Gastroesophageal sphincter (tissue), 4 donors: Measurements from ENCODE around the gene IMMP1L. TPM values are rescaled to one million over a fixed set of nuclear protein-coding genes. Genes with fewer than 3 reads are reported as not detected.

Experiments used
- ATAC-seq: fragments of 150-250 bp; one replicate; pipeline ENCODE4 v1.9.1; 2016; ENCODE audit warnings: mild to moderate bottlenecking, moderate library complexity
- H3K27ac ChIP-seq, 4 donors: fragments of 200-600 bp; sonication (generic) in 3 of 4; 1 replicate in 3 of 4; 2 replicates in 1 of 4; pipeline ENCODE4 v1.5.1; 2016 to 2019
- H3K27me3 ChIP-seq: fragments of 200-600 bp; sonication (generic); one replicate; pipeline ENCODE4 v1.5.1; 2019
- H3K36me3 ChIP-seq, 2 donors: fragments of 200-600 bp; sonication (generic); one replicate each; pipeline ENCODE4 v1.5.1; 2019; ENCODE audit warnings: control low read depth in 1 of 2
- H3K4me1 ChIP-seq, 3 donors: fragments of 200-600 bp; sonication (generic); 1 replicate in 2 of 3; 2 replicates in 1 of 3; pipeline ENCODE4 v1.5.1; 2016 to 2019; ENCODE audit warnings: control low read depth in 2 of 3
- H3K4me3 ChIP-seq, 2 donors: fragments of 200-600 bp; sonication (generic); one replicate each; pipeline ENCODE4 v1.5.1; 2019; ENCODE audit warnings: mild to moderate bottlenecking in 1 of 2, moderate library complexity in 1 of 2
- H3K9me3 ChIP-seq, 3 donors: fragments of 200-600 bp; sonication (generic); one replicate each; pipeline ENCODE4 v1.5.1; 2017 to 2019; ENCODE audit warnings: control low read depth in 2 of 3
- CTCF ChIP-seq, 4 experiments: fragments of 200-600 bp in 2 of 4; fragments of 450-650 bp in 2 of 4; sonication (generic) in 1 of 4; IDR thresholded peaks; one replicate each; pipeline ENCODE4 v1.5.1; 2017 to 2019; ENCODE audit warnings: antibody characterized with exemption in 4 of 4, mild to moderate bottlenecking in 2 of 4, moderate library complexity in 2 of 4
- EP300 ChIP-seq: sonication (generic); formaldehyde crosslinking; IDR thresholded peaks from one replicate; pipeline ENCODE4 v1.6.1; 2017; ENCODE audit warnings: antibody characterized with exemption, mild to moderate bottlenecking
- POLR2A ChIP-seq, 2 donors: fragments of 450-650 bp; IDR thresholded peaks; one replicate each; pipeline ENCODE4 v1.6.1; 2017; ENCODE audit warnings: antibody characterized with exemption in 2 of 2, mild to moderate bottlenecking in 2 of 2, moderate library complexity in 1 of 2
- POLR2AphosphoS5 ChIP-seq: sonication (generic); formaldehyde crosslinking; IDR thresholded peaks from one replicate; pipeline ENCODE4 v1.6.1; 2017; ENCODE audit warnings: antibody characterized with exemption
- WGBS, 2 donors: methylation state at CpG; one replicate each; pipeline ENCODE4 v1.1.5; 2018; ENCODE audit warnings: low coverage in 1 of 2; 5-methylcytosine and 5-hydroxymethylcytosine counted together
- total RNA-seq, 4 donors: library from RNA; depleted of rRNA; stranded (reverse); fragments of >200 nt; gene quantifications; one replicate each; pipeline ENCODE4 v1.1.0, GENCODE V29; 2016

IMMP1L gene
- total RNA-seq, 4 donors from 2014 or later = 3.9 to 38.6 (median 21.2) TPM

DNA sequence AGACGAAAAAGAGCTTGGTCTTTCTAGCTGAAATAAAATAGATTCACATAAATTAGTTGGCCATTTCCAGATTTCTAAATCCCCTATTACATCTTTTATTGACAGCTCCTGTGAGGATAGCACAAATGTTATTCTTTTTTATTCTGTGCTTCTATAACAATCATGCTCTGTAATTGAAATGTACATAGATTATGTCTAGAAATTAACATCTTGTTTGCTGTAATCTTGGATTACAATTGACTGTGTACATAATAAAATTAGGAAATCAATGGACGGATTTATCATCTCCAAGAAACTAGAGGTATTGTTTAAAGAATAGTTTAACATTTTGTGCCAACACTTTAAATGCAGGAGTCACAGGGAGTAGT, 31.2 kb downstream of the IMMP1L start:
- ATAC-seq = no peak
- Histone ChIP-seq H3K36me3 (no peaks in the 10 kb centered on the region), H3K27me3 (no peaks in the 10 kb centered on the region), H3K4me1 (no peaks in the 10 kb centered on the region), H3K27ac (no peak overlapping the region), H3K9me3 (no peaks in the 10 kb centered on the region), H3K4me3 (no peak overlapping the region)
- TF ChIP-seq POLR2AphosphoS5 = no peak
- 87 to 90% methylated on average over 2 of the region's 2 CpGs for WGBS, 2 donors

DNA sequence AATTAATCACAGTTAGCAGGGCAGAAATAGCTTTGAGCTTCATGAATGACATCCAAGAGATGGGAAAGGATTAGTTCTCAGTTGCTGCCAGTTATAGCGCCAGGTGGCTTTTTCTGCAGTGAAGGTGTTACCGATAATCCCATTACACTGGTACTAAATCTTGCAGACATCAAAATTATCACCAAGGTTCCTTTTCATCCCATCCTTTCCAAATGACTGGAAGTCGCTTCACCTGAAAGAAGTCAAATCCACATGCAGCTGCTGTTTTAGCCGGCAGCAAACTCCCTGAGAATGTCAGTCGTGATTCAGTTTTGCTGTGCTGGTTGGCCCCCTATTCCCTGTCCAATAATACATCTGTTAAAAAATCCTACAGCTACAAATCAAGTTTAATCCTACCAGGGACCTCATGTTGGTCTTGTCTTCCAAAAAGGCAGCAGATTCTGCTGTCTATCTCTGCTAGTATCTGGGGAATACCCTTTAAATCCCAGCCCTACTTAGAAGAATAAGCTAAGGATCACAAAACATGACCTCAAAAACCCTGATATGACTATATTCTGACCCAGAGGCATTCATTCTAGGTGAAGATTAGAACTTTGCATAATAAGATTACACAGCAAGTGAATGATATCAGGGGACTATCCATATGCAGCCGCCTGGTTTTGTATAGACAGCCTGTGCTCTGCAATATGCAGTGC, 31.7 kb downstream of the IMMP1L start:
- Histone ChIP-seq H3K9me3 (no peaks in the 10 kb centered on the region), H3K27me3 (no peaks in the 10 kb centered on the region), H3K4me3 (no peak overlapping the region), H3K27ac (no peak overlapping the region), H3K36me3 (no peaks in the 10 kb centered on the region), H3K4me1 (no peaks in the 10 kb centered on the region)
- TF ChIP-seq CTCF (IDR thresholded peaks at IDR 0.05) (no peak), POLR2AphosphoS5 (no peak), EP300 (no peak), POLR2A (IDR thresholded peaks at IDR 0.05) (no peak)
- no peak for ATAC-seq
- WGBS, 2 donors = 81 to 82% methylated on average over 4 to 6 of the region's 6 CpGs

DNA sequence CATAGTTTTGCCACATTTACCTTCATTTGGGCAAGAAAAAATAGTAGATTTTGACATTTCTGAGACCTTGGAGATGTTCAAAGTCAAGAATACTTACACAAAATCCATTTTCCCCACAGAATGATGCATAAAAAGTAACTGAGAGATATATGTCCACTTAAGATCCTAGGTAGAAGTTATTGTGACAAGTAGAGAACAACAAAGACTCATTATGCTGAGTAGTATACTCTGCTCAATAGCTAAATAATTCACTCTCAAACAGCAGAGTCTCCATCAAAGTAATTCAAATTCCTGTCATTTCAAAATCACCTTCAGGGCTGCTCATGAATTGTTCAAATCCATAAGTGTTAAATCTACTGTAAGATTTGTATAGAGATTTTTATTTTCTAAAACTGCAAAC, 35.3 kb downstream of the IMMP1L start:
- no peaks in the 10 kb centered on the region for H3K4me1 ChIP-seq
- H3K4me3 ChIP-seq = no peak overlapping the region
- no peaks in the 10 kb centered on the region for H3K27me3 ChIP-seq
- H3K9me3 ChIP-seq = no peaks in the 10 kb centered on the region
- H3K27ac ChIP-seq = no peak overlapping the region
- no peak for ATAC-seq
- TF ChIP-seq POLR2AphosphoS5 (no peak), EP300 (no peak), CTCF (IDR thresholded peaks at IDR 0.05) (no peak), POLR2A (IDR thresholded peaks at IDR 0.05) (no peak)
- H3K36me3 ChIP-seq = peaks cover 0 to 5% of the 10 kb centered on the region in 2 donors

DNA sequence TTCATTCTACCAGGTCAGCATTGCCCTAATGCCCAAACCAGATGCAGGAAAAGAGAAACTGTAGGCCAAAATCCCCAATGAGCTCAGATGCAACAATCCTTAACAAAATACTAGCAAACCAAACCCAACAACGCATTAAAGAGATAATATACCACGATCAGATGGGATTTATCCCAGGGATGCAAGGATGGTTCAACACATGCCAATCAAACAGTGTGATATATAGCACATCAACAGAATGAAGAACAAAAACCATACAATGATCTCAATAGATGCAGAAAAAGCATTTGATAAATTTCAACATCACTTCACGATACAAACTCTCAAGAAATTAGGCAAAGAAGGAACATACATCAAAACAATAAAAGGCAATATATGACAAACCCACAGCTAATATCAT, 45.0 kb downstream of the IMMP1L start:
- no peak for ATAC-seq
- H3K4me3 ChIP-seq = no peak overlapping the region
- H3K27ac ChIP-seq = no peak overlapping the region
- TF ChIP-seq POLR2AphosphoS5 = no peak
- TF ChIP-seq EP300 = no peak
- no peak for TF ChIP-seq POLR2A (IDR thresholded peaks at IDR 0.05)
- TF ChIP-seq CTCF (IDR thresholded peaks at IDR 0.05) = no peak
- WGBS, 2 donors = 97 to 100% methylated on average over 3 of the region's 3 CpGs
- H3K27me3 ChIP-seq = no peaks in the 10 kb centered on the region
- no peaks in the 10 kb centered on the region for H3K4me1 ChIP-seq
- peaks cover 0 to 9% of the 10 kb centered on the region in 2 donors for H3K36me3 ChIP-seq
- peaks cover 0 to 25% (median 0%) of the 10 kb centered on the region in 3 donors for H3K9me3 ChIP-seq

DNA sequence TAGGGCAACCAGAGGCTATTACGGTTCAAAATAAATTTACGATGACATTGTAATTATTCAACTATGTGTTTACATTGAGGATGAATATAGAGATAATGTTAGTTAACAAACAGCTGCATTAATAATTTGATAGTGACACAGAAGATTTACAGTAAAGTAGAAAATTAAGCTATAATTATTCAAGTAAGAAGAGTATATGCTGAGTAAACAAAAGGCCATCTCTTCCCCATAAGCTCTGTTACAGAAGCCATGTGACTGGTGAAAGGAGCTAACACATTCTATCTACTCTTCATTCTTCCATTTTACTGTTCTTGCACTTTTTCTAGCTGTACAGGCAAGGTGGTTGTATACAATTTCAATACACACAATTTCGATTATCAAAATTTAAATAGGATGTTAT, 54.2 kb downstream of the IMMP1L start:
- no peak for ATAC-seq
- TF ChIP-seq CTCF (IDR thresholded peaks at IDR 0.05) = no peak
- no peak for TF ChIP-seq POLR2AphosphoS5
- TF ChIP-seq POLR2A (IDR thresholded peaks at IDR 0.05) = no peak
- TF ChIP-seq EP300 = no peak
- Histone ChIP-seq H3K4me1 (no peaks in the 10 kb centered on the region), H3K36me3 (peaks cover 0 to 12% of the 10 kb centered on the region in 2 donors), H3K27me3 (no peaks in the 10 kb centered on the region), H3K27ac (no peak overlapping the region), H3K9me3 (no peaks in the 10 kb centered on the region), H3K4me3 (no peak overlapping the region)
- 82 to 85% methylated on average over 3 of the region's 3 CpGs for WGBS, 2 donors
